ENCODE measurements around the gene DNAJB1. TPM values are rescaled to one million over a fixed set of nuclear protein-coding genes. Genes with fewer than 3 reads are reported as not detected.
"Not testable (repeated sequence)": the region's sequence is repeated elsewhere in the genome, so short reads cannot be mapped to it uniquely, and the experiment has no call there.

The DNAJB1 gene
- 54.7 and 95.2 TPM in 2 replicates for total RNA-seq (ENCODE audit: low replicate concordance)

DNA sequence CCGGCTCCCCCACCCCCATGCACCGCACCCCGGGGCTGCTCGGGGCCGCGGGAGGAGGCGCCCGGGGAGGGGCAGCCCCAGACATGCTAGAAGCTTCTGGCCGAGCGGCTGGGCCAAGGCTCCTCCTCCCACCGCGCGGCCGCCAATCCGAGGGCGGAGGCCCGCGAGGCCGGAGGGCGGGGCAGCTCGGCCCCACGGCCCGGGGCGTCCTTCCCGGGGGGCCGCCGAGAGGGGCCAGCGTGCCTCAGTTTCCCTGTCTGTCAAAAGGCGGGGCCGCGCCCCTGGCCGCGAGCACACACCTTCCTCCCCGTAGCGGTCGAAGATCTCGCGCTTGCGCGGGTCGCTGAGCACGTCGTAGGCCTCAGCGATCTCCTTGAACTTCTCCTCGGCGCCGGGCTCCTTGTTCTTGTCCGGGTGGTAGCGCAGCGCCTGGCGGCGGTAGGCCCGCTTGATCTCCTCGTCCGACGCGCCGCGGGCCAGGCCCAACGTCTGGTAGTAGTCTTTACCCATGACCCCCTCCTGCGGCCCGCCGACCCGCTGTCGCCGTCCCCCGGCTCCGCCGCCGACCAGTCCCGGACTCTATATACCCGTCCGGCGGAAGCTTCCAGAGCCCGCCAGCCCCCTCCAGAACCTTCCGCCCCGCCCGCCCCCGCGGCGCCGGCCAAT is at the start of gene DNAJB1:
TSS of gene DNAJB1 (minus strand) at position 558 of the 666 bp plus-strand sequence. CDS start at position 510, 48 bp downstream.
- peak; percentile 93 for DNase-seq (ENCODE audit: low read depth)
- TF ChIP-seq, protein P1, sequence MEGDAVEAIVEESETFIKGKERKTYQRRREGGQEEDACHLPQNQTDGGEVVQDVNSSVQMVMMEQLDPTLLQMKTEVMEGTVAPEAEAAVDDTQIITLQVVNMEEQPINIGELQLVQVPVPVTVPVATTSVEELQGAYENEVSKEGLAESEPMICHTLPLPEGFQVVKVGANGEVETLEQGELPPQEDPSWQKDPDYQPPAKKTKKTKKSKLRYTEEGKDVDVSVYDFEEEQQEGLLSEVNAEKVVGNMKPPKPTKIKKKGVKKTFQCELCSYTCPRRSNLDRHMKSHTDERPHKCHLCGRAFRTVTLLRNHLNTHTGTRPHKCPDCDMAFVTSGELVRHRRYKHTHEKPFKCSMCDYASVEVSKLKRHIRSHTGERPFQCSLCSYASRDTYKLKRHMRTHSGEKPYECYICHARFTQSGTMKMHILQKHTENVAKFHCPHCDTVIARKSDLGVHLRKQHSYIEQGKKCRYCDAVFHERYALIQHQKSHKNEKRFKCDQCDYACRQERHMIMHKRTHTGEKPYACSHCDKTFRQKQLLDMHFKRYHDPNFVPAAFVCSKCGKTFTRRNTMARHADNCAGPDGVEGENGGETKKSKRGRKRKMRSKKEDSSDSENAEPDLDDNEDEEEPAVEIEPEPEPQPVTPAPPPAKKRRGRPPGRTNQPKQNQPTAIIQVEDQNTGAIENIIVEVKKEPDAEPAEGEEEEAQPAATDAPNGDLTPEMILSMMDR (IDR thresholded peaks at IDR 0.05; ENCODE audit: insufficient read depth, low read length): no peak
- peak within 1 kb of the TSS; percentile 98 for H3K4me3 ChIP-seq (ENCODE audit: low read depth, low read length)

DNA sequence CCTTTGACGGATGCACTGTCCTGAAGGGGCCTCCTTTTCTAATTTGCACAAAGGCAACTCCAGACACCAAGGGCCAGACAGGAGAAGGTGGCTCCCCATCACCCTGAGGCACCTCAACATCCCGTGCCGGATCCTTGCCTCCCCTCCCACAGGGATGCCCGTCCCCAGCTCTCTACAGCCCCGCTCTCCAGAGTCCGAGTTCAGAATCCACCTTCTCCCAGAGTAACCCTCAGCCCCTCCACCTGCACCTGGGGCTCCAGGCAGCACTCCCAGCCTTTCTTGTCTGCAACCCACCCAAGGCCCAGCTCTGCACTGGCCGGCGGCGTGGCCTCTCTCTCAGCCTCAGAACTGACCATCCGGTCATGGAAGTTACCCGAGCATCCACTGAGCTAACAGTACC is 48.9 kb upstream of the DNAJB1 start:
- TF ChIP-seq, protein P1 (IDR thresholded peaks at IDR 0.05; ENCODE audit: insufficient read depth, low read length): no peak
- H3K4me3 ChIP-seq (ENCODE audit: low read depth, low read length): no peak overlapping the region
- no peak for DNase-seq (ENCODE audit: low read depth)

DNA sequence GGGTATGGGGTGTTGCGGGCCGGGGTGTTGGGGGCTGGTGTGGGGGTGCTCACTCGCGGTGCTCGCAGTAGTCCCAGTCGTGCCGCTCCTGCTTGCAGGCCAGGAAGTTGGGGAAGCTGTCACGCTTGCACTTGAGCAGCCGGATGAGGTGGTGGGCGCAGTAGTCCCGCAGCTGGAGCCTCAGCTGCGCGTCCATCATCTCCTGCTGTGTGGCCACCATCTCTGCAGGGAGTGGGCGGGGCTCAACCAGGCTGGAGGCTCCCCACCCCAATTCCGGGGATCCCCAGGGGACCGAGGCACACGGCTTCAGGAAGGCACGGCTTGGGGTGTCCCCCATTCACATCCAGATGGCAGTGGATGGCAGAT is 48.5 kb upstream of the DNAJB1 start:
- no peak overlapping the region for H3K4me3 ChIP-seq (ENCODE audit: low read depth, low read length)
- TF ChIP-seq, protein P1 (IDR thresholded peaks at IDR 0.05; ENCODE audit: insufficient read depth, low read length): no peak
- DNase-seq (ENCODE audit: low read depth): no peak

DNA sequence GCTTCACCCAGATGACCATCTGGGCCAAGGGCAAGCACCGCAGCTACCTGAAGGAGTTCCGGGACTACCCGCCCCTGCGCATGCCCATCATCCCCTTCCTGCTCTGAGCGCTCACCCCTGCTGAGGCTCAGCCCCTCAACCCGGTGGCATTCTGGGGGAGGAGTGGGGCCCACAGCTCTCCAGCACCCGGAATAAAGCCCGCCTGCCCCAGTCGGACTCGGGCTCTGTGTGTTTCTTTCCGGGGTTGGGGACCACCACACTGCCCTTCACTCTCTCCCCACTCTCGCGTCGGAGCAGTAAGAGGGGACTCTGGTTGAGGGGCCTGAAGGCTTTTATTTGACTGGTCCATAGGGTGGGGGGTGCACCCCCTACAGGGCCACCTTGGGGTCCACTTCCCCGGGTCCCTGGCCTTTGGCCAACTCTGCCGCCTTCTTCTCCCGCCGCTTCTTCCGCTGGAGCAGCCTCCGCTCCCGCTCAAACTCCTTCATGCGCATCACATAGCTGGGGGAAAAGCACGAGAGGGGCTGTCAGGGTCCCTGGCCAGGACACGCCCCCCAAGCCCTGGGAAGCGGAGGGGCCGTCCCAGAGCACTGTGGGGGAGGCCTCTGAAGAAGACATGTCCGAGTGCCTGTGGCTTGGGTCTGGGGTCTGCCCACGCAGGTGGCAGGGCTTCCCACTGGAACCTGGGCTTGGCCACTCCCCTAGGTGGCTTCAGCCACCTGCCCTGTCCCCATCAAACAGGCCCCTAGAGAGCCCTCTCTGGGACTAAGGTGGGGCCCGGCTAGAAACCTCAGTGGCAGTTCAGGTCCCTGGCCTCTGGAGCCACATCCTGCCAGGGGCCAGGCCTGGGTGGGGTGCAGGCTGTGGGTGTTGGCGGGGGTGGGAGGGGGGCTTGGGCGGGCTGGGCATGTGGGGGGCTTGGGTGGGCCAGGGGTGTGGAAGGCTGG is 47.8 kb upstream of the DNAJB1 start:
- H3K4me3 ChIP-seq (ENCODE audit: low read depth, low read length): no peak overlapping the region
- TF ChIP-seq, protein P1 (IDR thresholded peaks at IDR 0.05; ENCODE audit: insufficient read depth, low read length): no peak
- DNase-seq (ENCODE audit: low read depth): no peak

DNA sequence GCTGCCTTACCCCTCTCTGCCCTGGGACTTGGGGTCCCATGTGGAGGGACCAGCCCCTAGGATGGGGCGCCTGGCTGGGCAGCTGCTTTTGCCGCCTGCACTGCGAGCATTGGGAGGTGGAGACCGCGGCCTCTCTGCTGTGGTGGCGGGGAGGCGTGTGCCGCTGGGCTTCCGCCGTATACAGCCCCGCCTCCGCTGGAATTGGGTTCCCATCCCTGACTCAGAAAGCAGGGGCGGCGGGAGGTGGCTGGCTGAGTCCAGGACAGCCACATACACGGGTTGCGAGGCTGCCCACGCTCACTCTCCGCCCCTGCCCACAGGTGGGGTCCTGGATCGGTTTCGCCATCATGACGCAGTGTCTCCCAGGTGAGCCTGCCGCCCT is 47.1 kb upstream of the DNAJB1 start:
- no peak for DNase-seq (ENCODE audit: low read depth)
- TF ChIP-seq, protein P1 (IDR thresholded peaks at IDR 0.05; ENCODE audit: insufficient read depth, low read length): no peak

DNA sequence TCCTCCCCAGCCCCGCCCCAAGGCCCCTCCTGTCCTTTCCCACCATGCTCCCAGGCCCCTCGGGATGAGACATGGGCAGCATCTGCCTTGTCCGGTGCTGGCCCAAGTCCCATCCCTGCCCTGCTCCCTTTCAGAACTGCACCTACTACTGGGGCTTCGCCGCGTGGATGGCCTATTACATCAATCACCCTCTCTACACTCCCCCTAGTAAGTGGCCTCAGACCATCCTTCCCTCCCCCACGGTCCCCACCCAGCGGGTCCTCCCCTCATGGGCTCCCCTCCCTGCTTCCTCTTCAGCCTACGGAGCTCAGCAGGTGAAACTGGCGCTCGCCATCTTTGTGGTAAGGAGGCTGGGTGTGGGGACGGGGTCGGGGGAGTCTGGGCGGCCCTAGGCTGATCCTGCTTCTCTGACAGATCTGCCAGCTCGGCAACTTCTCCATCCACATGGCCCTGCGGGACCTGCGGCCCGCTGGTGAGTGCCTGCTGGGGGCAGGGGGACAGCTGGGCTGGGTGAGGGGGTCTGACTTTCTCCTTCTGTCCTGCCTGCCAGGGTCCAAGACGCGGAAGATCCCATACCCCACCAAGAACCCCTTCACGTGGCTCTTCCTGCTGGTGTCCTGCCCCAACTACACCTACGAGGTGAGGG is 46.6 kb upstream of the DNAJB1 start:
- not testable (repeated sequence) for DNase-seq (ENCODE audit: low read depth); H3K4me3 ChIP-seq (ENCODE audit: low read depth, low read length)

More for the DNA sequence above, 47.1 kb upstream of the DNAJB1 start:
- no peak overlapping the region for H3K4me3 ChIP-seq (ENCODE audit: low read depth, low read length)
